GM21737 (cell line): ENCODE measurements around the gene SLC1A7.
"Not testable (repeated sequence)": the region's sequence is repeated elsewhere in the genome, so short reads cannot be mapped to it uniquely, and the experiment has no call there.

Source experiments
- ATAC-seq: cut with Tn5 transposase; IDR thresholded peaks from one replicate; pipeline ENCODE4 v1.9.1; 2021; ENCODE audit warnings: mild to moderate bottlenecking, moderate library complexity; ENCODE audit not compliant: unreplicated experiment

SLC1A7 gene

DNA sequence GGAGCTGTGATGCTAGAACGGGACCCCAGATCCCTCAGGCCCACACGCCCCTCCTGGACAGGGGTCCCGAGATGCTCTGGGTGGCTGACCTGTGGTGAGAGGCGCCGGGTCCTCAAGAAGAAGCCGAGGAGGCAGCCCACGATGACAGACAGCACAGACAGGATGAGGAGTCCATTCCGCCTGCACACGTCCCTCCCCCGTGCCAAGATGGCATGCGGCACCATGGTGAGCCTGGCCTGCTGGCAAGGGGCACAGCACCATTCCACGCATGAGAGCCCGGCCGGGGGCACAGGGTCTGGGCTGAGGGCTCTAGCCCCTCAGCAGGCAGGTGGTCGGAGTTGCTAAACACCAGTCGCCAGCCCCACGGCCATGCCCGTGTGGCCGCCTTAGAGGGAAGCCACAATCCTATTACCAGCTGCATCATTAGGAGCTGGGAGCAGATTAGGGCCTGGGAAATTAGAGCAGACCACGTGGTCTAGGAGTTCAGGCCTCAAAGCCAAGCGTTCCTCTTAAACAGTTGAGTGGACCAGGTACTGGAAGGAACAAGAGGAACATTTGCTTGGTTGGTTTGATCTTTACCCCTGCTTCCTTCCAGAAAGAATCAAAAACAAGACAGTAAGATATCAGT is at the start of gene SLC1A7:
Gene SLC1A7 (minus strand): TSS at position 413 of the 628 bp plus-strand sequence. CDS start 189 bp downstream, at position 224.
- ATAC-seq, result no peak

- ATAC-seq, result no peak
Measured at GRCh38 chr1:53190210-53190611, 47.8 kb upstream of the SLC1A7 start.

DNA sequence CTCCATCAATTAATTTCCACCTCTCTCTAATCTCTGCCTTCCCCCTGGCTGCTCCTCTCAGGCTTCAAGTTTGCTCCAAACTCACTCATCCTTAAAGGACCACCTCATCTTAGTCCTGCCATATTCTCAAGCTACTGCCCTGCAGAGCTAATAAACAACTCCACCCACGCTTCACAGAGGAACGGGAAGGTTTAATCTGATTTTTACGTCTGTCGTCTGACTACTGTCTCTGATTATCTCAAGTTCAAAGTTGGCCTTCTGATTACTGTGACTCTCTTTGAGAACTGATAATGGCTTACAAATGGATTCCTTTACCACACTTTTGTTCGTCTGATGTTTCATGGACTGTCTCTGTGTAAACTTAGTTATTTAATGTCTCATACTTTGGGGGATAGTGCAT is 46.6 kb upstream of the SLC1A7 start:
- no peak for ATAC-seq

- ATAC-seq, result no peak
Measured at GRCh38 chr1:53188099-53188498, 45.7 kb upstream of the SLC1A7 start.

DNA sequence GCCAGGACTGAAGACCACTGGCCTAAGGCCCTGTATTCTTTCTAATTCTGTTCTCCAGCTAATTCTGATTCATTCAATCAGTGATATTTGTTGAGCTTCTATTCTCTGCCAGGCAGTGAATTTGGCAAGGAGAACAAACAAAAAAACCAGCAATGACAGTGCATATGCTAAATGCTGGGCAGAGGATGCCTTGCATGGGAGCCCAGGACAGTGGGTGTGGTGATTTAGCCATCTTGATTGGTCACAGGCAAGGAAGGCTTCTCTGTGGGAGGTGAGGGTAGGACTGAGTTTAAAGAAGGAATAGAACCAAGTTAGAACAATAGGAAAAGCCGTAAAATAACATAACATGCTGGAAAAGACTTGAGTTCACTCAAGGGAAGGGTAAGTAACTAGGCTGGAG is 45.0 kb upstream of the SLC1A7 start:
- ATAC-seq, result no peak

GRCh38 chr1:53186533-53186932 is 44.1 kb upstream of the SLC1A7 start:
- no peak for ATAC-seq

DNA sequence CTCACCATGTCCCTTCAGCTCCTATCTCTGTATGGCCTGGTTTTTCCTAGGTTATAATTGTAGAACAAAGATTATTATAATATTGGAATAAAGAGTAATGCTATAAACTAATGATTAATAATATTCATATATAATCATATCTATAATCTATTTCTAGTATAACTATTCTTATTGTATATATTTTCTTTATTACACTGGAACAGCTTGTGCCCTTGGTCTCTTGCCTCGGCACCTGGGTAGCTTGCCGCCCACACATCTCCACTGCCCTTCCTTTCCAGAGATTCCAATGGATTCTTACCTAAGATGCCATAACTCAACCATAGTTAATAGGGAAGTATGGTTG is 43.5 kb upstream of the SLC1A7 start:
- not testable (repeated sequence) for ATAC-seq

GRCh38 chr1:53183095-53183990 is 40.9 kb upstream of the SLC1A7 start:
- no peak for ATAC-seq

- ATAC-seq, result no peak
Measured at GRCh38 chr1:53182716-53183094, 40.3 kb upstream of the SLC1A7 start.

- ATAC-seq, result no peak
Measured at GRCh38 chr1:53182111-53182593, 39.7 kb upstream of the SLC1A7 start.

- no peak for ATAC-seq
Measured at GRCh38 chr1:53180951-53181350, 38.5 kb upstream of the SLC1A7 start.

DNA sequence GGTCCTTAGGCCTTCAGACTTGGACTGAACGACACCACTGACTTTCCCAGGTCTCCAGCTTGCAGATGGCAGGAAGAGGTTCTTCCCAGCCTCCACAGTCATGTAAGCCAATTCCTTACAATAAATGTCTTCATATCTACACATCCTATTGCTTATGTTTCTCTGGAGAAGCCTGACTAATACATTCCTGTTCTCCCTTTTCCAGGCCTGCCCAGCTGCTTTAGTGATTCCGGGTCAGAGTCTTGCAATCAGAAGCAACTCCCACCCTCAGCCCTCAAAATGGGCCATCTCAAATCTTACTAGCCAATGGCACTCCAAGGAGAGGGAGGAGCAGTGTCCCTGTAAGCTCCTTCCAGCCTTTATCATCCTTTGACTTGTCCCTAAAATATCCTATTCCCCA is 37.8 kb upstream of the SLC1A7 start:
- ATAC-seq, result no peak

GRCh38 chr1:53176452-53177208 is 34.2 kb upstream of the SLC1A7 start:
- no peak for ATAC-seq

GRCh38 chr1:53174971-53175913 is 32.8 kb upstream of the SLC1A7 start:
- ATAC-seq, result no peak

- no peak for ATAC-seq
Measured at GRCh38 chr1:53172426-53173128, 30.1 kb upstream of the SLC1A7 start.

DNA sequence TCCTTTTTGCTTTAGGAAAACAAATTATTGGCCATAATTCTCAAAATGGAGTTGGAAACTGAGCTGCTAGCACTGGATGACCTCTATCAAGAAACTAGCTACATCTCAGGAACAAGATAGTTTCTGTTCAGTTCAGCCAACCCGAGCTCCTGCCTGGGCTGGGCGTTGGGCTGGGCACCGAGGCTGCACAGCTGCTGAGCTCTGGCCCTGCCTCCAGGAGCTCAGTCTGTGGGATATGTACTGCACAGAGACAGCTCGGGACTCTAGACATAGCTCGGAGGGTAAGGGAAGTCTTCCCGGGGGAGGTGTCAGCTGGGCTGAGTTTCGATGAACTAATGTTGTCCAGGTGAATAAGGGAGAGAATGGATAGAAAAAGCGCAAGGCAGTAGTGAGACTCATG is 24.5 kb upstream of the SLC1A7 start:
- ATAC-seq, result no peak

- ATAC-seq, result no peak
Measured at GRCh38 chr1:53166366-53166765, 23.9 kb upstream of the SLC1A7 start.

DNA sequence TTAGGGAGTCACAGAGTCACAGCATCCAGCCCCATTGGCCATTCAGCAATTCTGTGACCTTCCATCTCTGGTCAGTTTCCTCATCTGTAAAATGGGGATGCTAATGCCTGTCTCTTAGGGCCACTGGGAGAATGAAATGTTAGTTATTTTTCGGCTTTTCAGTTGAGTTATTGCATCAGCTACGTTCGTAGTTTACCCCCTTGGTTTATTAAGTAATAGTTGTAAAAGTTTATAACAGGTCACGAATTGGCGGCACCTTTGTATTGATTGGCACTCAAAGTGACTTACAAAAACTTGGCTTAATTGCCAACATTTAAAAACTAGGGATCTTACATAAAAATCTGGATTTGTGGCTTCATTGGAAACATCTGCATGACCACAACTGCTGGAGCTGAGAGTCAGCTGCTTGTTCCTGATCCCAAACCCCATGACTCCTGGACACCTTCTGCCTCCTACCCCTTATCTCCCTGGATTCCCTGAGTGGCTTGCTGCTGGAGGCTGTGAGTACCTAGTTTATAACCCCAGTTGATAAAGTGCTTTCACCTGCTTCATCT is 23.0 kb upstream of the SLC1A7 start:
- no peak for ATAC-seq

GRCh38 chr1:53163291-53163768 is 20.9 kb upstream of the SLC1A7 start:
- ATAC-seq, result no peak
